WTC11 (cell line): ENCODE measurements around the gene CENPL. TPM values are rescaled to one million over a fixed set of nuclear protein-coding genes. Genes with fewer than 3 reads are reported as not detected.
"Not testable (repeated sequence)": the region's sequence is repeated elsewhere in the genome, so short reads cannot be mapped to it uniquely, and the experiment has no call there.

Experiments
- ATAC-seq: fragments of 200-7000 bp; cut with Tn5 transposase; 2 replicates; pipeline ENCODE4 v1.10.0; 2021; ENCODE audit warnings: mild to moderate bottlenecking, moderate library complexity
- CTCF ChIA-PET: fragments of 300-600 bp; sonication (Branson Sonifier 250); formaldehyde crosslinking; loops from one replicate; lab custom pipeline; 2021; ENCODE audit warnings: antibody characterized with exemption; lab: Charles Lee
- POLR2A ChIA-PET: fragments of 350-600 bp; sonication (Branson Sonifier 250); formaldehyde crosslinking; loops from one replicate; lab custom pipeline; 2021; ENCODE audit warnings: antibody characterized with exemption; lab: Charles Lee
- DNase-seq: peaks from one replicate; pipeline ENCODE4 v3.0.0; 2021; ENCODE audit warnings: low spot score
- H3K27ac Mint-ChIP-seq: 2 replicates; pipeline ENCODE4 v1.8.0; 2021; ENCODE audit warnings: mixed read lengths
- H3K27me3 Mint-ChIP-seq: 2 replicates; pipeline ENCODE4 v1.8.0; 2021; ENCODE audit warnings: low read depth, mild to moderate bottlenecking, moderate library complexity, mixed read lengths
- H3K36me3 Mint-ChIP-seq: 2 replicates; pipeline ENCODE4 v1.8.0; 2021; ENCODE audit warnings: mixed read lengths
- H3K4me1 Mint-ChIP-seq: 2 replicates; pipeline ENCODE4 v1.8.0; 2022; ENCODE audit warnings: mixed read lengths
- H3K4me3 Mint-ChIP-seq: 2 replicates; pipeline ENCODE4 v1.8.0; 2021; ENCODE audit warnings: mild to moderate bottlenecking, moderate library complexity, mixed read lengths
- H3K9me3 Mint-ChIP-seq: 2 replicates; pipeline ENCODE4 v1.8.0; 2021; ENCODE audit warnings: mixed read lengths
- CBFB ChIP-seq: sonication (generic); formaldehyde crosslinking; IDR thresholded peaks from 2 replicates; pipeline ENCODE4 v1.8.1; 2022; ENCODE audit warnings: mild to moderate bottlenecking, low read depth, missing genetic modification reagents
- ELF4 ChIP-seq: sonication (generic); formaldehyde crosslinking; IDR thresholded peaks from 2 replicates; pipeline ENCODE4 v1.8.1; 2022; ENCODE audit warnings: low read depth, mild to moderate bottlenecking, moderate library complexity, missing genetic modification reagents
- FOXJ3 ChIP-seq: sonication (generic); formaldehyde crosslinking; IDR thresholded peaks from 2 replicates; pipeline ENCODE4 v1.9.0; 2021; ENCODE audit warnings: missing genetic modification reagents, mild to moderate bottlenecking, borderline replicate concordance
- FOXK1 ChIP-seq: sonication (generic); formaldehyde crosslinking; IDR thresholded peaks from 2 replicates; pipeline ENCODE4 v1.8.0; 2022; ENCODE audit warnings: mild to moderate bottlenecking, moderate library complexity, missing genetic modification reagents
- GRHL2 ChIP-seq: fragments of 250-450 bp; sonication (Bioruptor Pico); IDR thresholded peaks from 2 replicates; pipeline ENCODE4 v1.8.0; 2022; ENCODE audit warnings: mild to moderate bottlenecking, moderate library complexity; ENCODE audit not compliant: insufficient replicate concordance, severe bottlenecking
- HMGXB4 ChIP-seq: sonication (generic); formaldehyde crosslinking; IDR thresholded peaks from 2 replicates; pipeline ENCODE4 v1.8.1; 2023; ENCODE audit warnings: mild to moderate bottlenecking, moderate library complexity, missing genetic modification reagents
- JAZF1 ChIP-seq: fragments of 250-450 bp; sonication (Bioruptor Pico); IDR thresholded peaks from 2 replicates; pipeline ENCODE4 v1.9.0; 2021; ENCODE audit warnings: moderate library complexity, mild to moderate bottlenecking, inconsistent platforms
- MYBL2 ChIP-seq: sonication (generic); formaldehyde crosslinking; IDR thresholded peaks from 2 replicates; pipeline ENCODE4 v1.8.1; 2023; ENCODE audit warnings: mild to moderate bottlenecking, moderate library complexity, missing genetic modification reagents
- RORB ChIP-seq: fragments of 250-450 bp; sonication (Bioruptor Pico); IDR thresholded peaks from 2 replicates; pipeline ENCODE4 v1.9.0; 2021; ENCODE audit warnings: mild to moderate bottlenecking
- TCF7 ChIP-seq: sonication (generic); formaldehyde crosslinking; IDR thresholded peaks from 2 replicates; pipeline ENCODE4 v1.8.0; 2022; ENCODE audit warnings: mild to moderate bottlenecking, low read depth, missing genetic modification reagents, moderate library complexity
- TEAD1 ChIP-seq: sonication (generic); formaldehyde crosslinking; IDR thresholded peaks from 2 replicates; pipeline ENCODE4 v1.8.0; 2022; ENCODE audit warnings: mild to moderate bottlenecking, missing genetic modification reagents
- TP53 ChIP-seq: sonication (generic); formaldehyde crosslinking; IDR thresholded peaks from 2 replicates; pipeline ENCODE4 v1.8.1; 2023; ENCODE audit warnings: mild to moderate bottlenecking, missing genetic modification reagents
- ZNF232 ChIP-seq: sonication (generic); formaldehyde crosslinking; IDR thresholded peaks from 2 replicates; pipeline ENCODE4 v1.8.0; 2022; ENCODE audit warnings: mild to moderate bottlenecking, missing genetic modification reagents
- ZNF263 ChIP-seq: sonication (generic); formaldehyde crosslinking; IDR thresholded peaks from 2 replicates; pipeline ENCODE4 v1.8.1; 2022; ENCODE audit warnings: low read depth, mild to moderate bottlenecking, moderate library complexity, missing genetic modification reagents
- ZNF425 ChIP-seq: fragments of 250-450 bp; sonication (Bioruptor Pico); conservative IDR thresholded peaks from 2 replicates; pipeline ENCODE4 v1.9.0; 2021; ENCODE audit warnings: mild to moderate bottlenecking
- total RNA-seq: library from RNA; stranded (reverse); gene quantifications from 3 replicates; pipeline ENCODE4 v1.2.3, GENCODE V29; 2021
- TF ChIP-seq, protein P1 (sequence below): sonication (generic); formaldehyde crosslinking; IDR thresholded peaks from 2 replicates; pipeline ENCODE4 v1.8.1; 2023; ENCODE audit warnings: mild to moderate bottlenecking, missing genetic modification reagents, moderate library complexity
- TF ChIP-seq, protein P2 (sequence below): fragments of 250-450 bp; sonication (Bioruptor Pico); IDR thresholded peaks from 2 replicates; pipeline ENCODE4 v2.1.2; 2022; ENCODE audit warnings: mild to moderate bottlenecking, moderate library complexity

Gene CENPL
- total RNA-seq, 1 experiment from 2014 or later = 20.1 TPM

GRCh38 chr1:173821680-173822079 lies 3.0 kb downstream of the CENPL start:
- Mint-ChIP-seq H3K27ac (no peak overlapping the region), H3K36me3 (peaks cover 31% of the 10 kb centered on the region), H3K4me3 (no peak overlapping the region), H3K9me3 (no peaks in the 10 kb centered on the region), H3K27me3 (no peaks in the 10 kb centered on the region), H3K4me1 (peaks cover 16% of the 10 kb centered on the region)
- no peak for DNase-seq
- TF ChIP-seq HMGXB4 = no peak
- no peak for TF ChIP-seq ZNF232 (CRISPR knock-in tag)
- TF ChIP-seq TEAD1 (CRISPR knock-in tag) = no peak
- no peak for TF ChIP-seq RORB (CRISPR knock-in tag)
- TF ChIP-seq, protein P1, sequence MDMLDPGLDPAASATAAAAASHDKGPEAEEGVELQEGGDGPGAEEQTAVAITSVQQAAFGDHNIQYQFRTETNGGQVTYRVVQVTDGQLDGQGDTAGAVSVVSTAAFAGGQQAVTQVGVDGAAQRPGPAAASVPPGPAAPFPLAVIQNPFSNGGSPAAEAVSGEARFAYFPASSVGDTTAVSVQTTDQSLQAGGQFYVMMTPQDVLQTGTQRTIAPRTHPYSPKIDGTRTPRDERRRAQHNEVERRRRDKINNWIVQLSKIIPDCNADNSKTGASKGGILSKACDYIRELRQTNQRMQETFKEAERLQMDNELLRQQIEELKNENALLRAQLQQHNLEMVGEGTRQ (CRISPR knock-in tag) = no peak
- POLR2A ChIA-PET = interaction anchor here (0.7 kb wide), 1 partner anchor 1820 kb away, joined by 4 read pairs; no protein-coding TSS in a partner anchor
- CTCF ChIA-PET = no interaction called here
- no peak for ATAC-seq

DNA sequence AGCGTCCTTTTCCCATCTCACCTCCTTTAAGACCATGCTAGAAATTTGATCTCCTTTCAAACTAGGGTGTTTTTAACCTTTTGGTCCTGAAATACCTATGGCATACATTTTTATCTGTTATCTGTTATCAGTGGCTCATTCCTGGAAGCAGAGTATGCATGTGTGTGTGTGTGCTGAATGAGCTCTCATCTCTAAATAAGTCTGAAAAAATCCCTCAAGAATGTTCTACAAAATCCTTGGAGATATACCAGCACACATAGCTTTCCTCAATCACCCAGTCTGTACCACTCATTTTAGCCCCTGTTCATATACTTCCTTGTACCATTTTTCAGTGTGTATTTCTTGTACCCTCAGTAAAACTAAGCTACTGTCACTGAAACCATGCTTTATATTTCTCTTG lies 6.2 kb downstream of the CENPL start:
- H3K9me3 Mint-ChIP-seq = peaks cover 10% of the 10 kb centered on the region
- ATAC-seq = no peak
- no peak overlapping the region for H3K27ac Mint-ChIP-seq
- no peak for DNase-seq
- H3K4me3 Mint-ChIP-seq = no peak overlapping the region
- H3K4me1 Mint-ChIP-seq = peaks cover 11% of the 10 kb centered on the region
- TF ChIP-seq FOXK1 (CRISPR knock-in tag) = no peak
- no peak for TF ChIP-seq ZNF425
- TF ChIP-seq TP53 = no peak
- TF ChIP-seq, protein P2, sequence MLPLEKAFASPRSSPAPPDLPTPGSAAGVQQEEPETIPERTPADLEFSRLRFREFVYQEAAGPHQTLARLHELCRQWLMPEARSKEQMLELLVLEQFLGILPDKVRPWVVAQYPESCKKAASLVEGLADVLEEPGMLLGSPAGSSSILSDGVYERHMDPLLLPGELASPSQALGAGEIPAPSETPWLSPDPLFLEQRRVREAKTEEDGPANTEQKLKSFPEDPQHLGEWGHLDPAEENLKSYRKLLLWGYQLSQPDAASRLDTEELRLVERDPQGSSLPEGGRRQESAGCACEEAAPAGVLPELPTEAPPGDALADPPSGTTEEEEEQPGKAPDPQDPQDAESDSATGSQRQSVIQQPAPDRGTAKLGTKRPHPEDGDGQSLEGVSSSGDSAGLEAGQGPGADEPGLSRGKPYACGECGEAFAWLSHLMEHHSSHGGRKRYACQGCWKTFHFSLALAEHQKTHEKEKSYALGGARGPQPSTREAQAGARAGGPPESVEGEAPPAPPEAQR (CRISPR knock-in tag) = no peak
- no peak for TF ChIP-seq RORB (CRISPR knock-in tag)
- TF ChIP-seq MYBL2 = no peak
- no peak for TF ChIP-seq ZNF263
- TF ChIP-seq FOXJ3 (CRISPR knock-in tag) = no peak
- TF ChIP-seq CBFB (CRISPR knock-in tag) = no peak
- no peak for TF ChIP-seq GRHL2 (CRISPR knock-in tag)
- no peak for TF ChIP-seq TEAD1 (CRISPR knock-in tag)
- TF ChIP-seq ELF4 (CRISPR knock-in tag) = no peak
- TF ChIP-seq JAZF1 = no peak
- no peak for TF ChIP-seq TCF7 (CRISPR knock-in tag)
- ChIA-PET CTCF (no interaction called here), POLR2A (interaction anchor here (0.6 kb wide), 1 partner anchor 25 kb away, joined by 4 read pairs; no protein-coding TSS in a partner anchor)
- peaks cover 49% of the 10 kb centered on the region for H3K36me3 Mint-ChIP-seq
- no peaks in the 10 kb centered on the region for H3K27me3 Mint-ChIP-seq

GRCh38 chr1:173813654-173814053 lies 11.0 kb downstream of the CENPL start:
- ATAC-seq, H3K27ac Mint-ChIP-seq, DNase-seq, H3K27me3 Mint-ChIP-seq, POLR2A ChIA-PET, CTCF ChIA-PET, H3K4me1 Mint-ChIP-seq, H3K4me3 Mint-ChIP-seq: not testable (repeated sequence)
- Mint-ChIP-seq H3K9me3 (peaks cover 30% of the 10 kb centered on the region), H3K36me3 (peaks cover 59% of the 10 kb centered on the region)
